HG02973 (cell line): ENCODE results near the gene SQOR.
A peak's percentile ranks its signal among the peaks of the same experiment; 100 is the strongest.
"Not testable (repeated sequence)": the region's sequence is repeated elsewhere in the genome, so short reads cannot be mapped to it uniquely, and the experiment has no call there.

Source experiments
- ATAC-seq: cut with Tn5 transposase; IDR thresholded peaks from one replicate; pipeline ENCODE4 v1.9.1; 2021; ENCODE audit warnings: moderate library complexity; ENCODE audit not compliant: unreplicated experiment

The SQOR gene

DNA sequence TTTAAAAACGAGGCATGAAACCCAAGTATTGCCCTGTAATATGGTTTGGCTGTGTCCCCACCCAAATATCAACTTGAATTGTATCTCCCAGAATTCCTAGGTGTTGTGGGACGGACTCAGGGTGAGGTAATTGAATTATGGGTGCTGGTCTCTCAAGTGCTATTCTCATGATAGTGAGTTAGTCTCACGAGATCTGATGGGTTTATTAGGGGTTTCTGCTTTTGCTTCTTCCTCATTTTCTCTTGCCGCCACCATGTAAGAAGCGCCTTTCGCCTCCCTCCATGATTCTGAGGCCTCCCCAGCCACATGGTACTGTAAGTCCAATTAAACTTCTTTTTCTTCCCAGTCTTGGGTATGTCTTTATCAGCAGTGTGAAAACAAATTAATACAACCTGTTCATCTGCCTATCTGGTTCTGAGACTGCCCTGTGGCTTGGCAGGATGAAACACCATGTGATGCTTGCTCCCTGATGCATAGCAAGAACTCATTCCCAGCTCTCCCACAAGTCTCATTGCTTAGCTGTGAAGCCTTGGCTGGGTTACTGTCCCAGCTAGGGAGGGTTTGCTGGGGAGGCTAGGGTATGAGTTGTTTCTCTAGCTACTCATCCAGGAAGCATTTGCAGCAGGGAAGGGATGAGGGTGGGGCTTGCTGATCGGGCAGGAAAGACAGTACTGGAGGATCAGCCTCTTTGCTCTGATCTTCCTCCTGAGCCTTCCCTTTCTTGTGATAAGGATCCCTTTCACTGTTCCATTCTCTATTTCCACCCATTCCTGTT lies 3.7 kb upstream of the SQOR start:
- no peak for ATAC-seq

DNA sequence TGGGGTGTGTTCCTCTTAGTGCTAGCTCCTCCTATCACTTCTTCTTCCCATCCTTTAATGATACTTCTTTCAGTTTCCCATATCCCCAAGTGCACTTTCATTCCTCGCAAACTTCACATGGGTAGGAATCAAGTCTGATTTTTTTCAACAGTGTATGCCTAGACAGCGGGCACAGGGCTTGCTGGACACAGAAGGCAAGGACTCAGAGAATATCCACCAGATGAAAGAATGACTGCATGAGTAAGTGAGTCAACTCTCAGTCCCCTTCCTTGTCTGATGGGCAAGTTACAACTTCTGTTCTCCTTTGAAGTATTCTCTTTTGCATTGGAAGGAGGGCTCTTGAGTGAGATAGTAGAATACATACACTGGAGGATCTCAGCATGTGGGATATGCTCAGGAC lies 3.1 kb upstream of the SQOR start:
- no peak for ATAC-seq

GRCh38 chr15:45635191-45635638 lies 386 bp downstream of the SQOR start:
- peak; percentile 37 for ATAC-seq

- ATAC-seq = no peak
Measured at GRCh38 chr15:45635763-45636292, 999 bp downstream of the SQOR start.

- no peak for ATAC-seq
Measured at GRCh38 chr15:45637141-45637540, 2.3 kb downstream of the SQOR start.

DNA sequence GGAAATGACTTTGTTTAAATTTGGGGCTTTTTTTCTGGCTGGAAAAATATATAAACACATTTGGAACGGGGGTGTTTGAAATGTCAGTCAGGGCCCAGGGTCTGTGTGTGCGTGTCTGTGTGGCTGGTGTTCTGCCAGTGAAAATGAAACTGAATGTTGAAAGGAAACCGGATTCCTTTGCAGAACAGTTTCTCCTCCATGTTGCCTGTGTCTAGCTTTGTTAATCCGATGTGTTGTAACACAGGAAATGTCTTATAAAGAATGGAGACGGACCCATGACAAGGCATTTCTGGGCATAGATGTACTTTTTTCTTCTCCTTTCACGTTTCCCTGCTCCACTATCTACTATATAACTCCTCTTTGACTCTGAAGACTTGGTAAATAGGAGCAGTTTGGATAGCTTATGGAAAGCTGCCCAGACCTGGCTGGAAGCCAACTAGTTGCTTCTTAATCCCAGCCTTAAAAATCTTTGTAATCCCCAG lies 2.8 kb downstream of the SQOR start:
- ATAC-seq = peak; percentile 56

DNA sequence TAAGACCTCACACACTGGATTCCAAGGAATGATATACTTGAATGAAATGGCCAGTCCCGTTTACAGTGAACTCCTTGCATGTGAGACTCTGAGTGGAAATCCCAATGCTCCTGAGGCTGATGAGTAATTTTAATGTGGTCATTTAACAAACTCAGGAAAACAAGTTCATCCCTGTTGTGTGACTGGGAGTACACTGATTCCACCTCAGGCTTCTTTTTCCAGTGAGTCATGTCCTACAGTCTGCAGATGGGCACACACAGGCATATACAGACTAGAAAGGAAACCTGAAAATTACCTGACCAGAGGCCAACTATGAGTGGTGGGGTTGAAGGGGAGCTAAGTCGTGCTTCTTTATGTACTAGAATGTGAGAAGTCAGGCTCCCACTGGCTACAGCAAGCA lies 5.8 kb downstream of the SQOR start:
- ATAC-seq = no peak

DNA sequence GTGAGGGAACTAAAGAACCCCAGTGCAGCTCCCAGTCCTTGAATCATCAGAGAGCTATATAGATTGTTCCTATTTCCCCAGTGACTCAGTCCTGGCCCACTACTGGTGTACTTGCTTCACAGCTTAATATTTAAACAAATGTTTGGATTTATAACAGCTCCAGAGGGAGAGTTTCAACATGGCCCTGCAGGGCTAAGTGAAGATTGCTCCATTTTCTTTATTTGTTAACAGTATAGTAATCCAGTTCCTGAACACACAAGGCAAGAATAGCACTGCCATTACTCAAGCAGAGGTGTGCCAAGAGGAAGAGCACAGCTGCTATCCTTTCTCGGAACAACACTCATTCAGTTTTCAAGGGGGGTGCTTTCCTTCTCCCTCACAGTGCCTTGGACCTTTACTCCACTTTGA lies 6.5 kb downstream of the SQOR start:
- ATAC-seq = no peak

DNA sequence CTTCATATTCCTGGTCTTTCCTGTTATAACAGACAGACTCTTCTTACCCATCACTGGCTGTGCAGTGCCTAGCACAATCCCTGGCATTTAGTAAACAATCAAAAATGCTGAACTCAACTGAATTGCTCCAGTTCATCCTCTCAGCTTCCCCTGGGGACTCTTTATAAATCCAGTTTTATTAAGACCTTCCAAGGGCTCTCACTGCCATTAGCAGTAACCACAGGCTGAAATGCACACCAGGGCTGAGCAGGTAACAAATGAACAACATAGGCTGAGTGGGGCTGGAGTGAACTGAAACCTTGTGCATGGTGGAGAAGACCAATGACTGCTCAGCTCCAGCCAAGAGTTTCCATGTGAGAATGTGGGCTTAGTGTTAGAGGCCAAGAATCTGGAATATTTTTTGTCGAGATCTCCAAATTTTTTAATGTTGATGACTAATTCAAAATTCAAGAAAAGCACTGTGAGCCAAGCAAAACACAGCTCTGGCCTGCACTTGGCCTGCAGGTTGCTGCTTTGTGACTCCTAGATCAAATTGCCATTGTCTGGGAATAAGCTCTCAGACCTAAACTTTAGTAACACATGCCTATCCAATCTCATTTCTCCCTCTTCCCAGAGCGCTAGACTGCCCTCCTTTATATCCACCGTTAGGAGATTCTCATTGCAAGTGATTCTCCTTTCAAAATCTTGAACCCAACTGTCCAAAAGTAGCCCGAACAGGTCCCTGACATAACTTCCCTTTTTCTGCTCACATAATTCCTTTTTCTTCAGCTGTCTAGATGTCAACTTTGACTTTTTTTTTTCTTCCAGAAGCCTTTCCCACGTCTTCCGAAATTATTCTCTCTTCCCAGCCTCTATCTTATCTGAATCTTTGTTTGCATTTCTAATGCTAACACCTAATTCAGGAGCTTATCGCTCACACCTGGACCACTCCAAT lies 7.4 kb downstream of the SQOR start:
- no peak for ATAC-seq

GRCh38 chr15:45644437-45644836 lies 9.6 kb downstream of the SQOR start:
- no peak for ATAC-seq

GRCh38 chr15:45645026-45645980 lies 10.5 kb downstream of the SQOR start:
- no peak for ATAC-seq

- no peak for ATAC-seq
Measured at GRCh38 chr15:45646220-45646619, 11.4 kb downstream of the SQOR start.

GRCh38 chr15:45647828-45648227 lies 13.0 kb downstream of the SQOR start:
- no peak for ATAC-seq

- ATAC-seq = no peak
Measured at GRCh38 chr15:45648521-45649200, 13.8 kb downstream of the SQOR start.

DNA sequence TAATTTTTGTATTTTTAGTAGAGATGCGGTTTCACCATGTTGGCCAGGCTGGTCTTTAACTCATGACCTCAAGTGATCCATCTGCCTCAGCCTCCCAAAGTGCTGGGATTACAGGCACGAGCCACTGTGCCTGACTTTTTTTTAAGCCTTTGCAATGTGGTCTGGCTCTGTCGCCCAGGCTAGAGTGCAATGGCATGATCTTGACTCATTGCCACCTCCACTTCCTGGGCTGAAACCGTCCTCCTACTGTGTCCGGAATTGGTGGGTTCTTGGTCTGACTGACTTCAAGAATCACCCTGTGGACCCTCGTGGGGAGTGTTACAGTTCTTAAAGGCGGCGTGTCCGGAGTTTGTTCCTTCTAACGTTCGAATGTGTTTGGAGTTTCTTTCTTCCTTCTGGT lies 15.2 kb downstream of the SQOR start:
- ATAC-seq = not testable (repeated sequence)

DNA sequence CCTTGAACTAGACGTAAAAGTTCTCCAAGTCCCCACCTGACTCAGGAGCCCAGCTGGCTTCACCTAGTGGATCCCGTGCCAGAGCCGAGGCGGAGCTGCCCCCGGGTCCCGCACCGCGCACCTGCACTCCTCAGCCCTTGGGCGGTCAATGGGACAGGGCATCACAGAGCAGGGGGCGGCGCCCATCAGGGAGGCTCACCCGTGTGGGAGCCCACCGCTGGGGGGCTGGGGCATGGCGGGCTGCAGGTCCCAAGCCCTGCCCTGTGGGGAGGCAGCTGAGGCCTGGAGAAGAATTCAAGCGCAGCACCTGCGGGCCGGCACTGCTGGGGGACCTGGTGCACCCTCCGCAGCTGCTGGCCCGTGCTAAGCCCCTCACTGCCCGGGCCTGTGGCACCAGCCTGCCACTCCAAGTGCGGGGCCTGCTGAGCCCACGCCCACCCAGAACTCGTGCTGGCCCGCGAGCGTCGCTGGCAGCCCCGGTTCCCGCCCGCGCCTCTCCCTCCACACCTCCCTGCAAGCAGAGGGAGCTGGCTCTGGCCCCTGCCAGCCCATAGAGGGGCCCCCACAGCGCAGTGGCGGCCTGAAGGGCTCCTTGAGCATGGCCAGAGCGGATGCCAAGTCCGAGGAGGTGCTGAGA lies 16.2 kb downstream of the SQOR start:
- no peak for ATAC-seq

GRCh38 chr15:45653702-45654424 lies 19.0 kb downstream of the SQOR start:
- no peak for ATAC-seq

GRCh38 chr15:45654749-45655148 lies 19.9 kb downstream of the SQOR start:
- no peak for ATAC-seq

- ATAC-seq = no peak
Measured at GRCh38 chr15:45657254-45657653, 22.4 kb downstream of the SQOR start.
